Heart right ventricle (tissue), 16 donors: ENCODE results near the gene UBE2F. TPM values are rescaled to one million over a fixed set of nuclear protein-coding genes. Genes with fewer than 3 reads are reported as not detected.
A peak's percentile ranks its signal among the peaks of the same experiment; 100 is the strongest.

ENCODE experiments used
- ATAC-seq, 8 donors: fragments of 200-7000 bp; cut with Tn5 transposase; one replicate each; pipeline ENCODE4 v1.9.1; 2020; ENCODE audit warnings: mild to moderate bottlenecking in 8 of 8, moderate library complexity in 8 of 8, moderate number of reproducible peaks in 1 of 8
- DNase-seq, 2 donors: peaks; one replicate each; pipeline ENCODE4 v3.0.0-alpha.2; 2020
- H3K27ac ChIP-seq, 10 donors: fragments of 200-600 bp; sonication (generic) in 2 of 10; one replicate each; pipeline versions ENCODE4 v1.5.0 to v1.8.0; 2020 to 2022; ENCODE audit warnings: mild to moderate bottlenecking in 3 of 10
- H3K27me3 ChIP-seq, 7 donors: fragments of 200-600 bp; one replicate each; pipeline ENCODE4 v1.8.0; 2021 to 2022; ENCODE audit warnings: mild to moderate bottlenecking in 2 of 7
- H3K36me3 ChIP-seq, 9 donors: fragments of 200-600 bp; sonication (generic) in 1 of 9; one replicate each; pipeline versions ENCODE4 v1.5.0 to v1.8.0; 2020 to 2022; ENCODE audit warnings: mild to moderate bottlenecking in 2 of 9
- H3K4me1 ChIP-seq, 9 donors: fragments of 200-600 bp; sonication (generic) in 1 of 9; one replicate each; pipeline versions ENCODE4 v1.5.0 to v1.8.0; 2020 to 2022; ENCODE audit warnings: mild to moderate bottlenecking in 4 of 9
- H3K4me3 ChIP-seq, 10 donors: fragments of 200-600 bp; sonication (generic) in 2 of 10; one replicate each; pipeline versions ENCODE4 v1.5.0 to v1.8.0; 2020 to 2022; ENCODE audit warnings: mild to moderate bottlenecking in 7 of 10, moderate library complexity in 2 of 10
- H3K9me3 ChIP-seq, 11 donors: fragments of 200-600 bp in 10 of 11; sonication (generic) in 2 of 11; one replicate each; pipeline versions ENCODE4 v1.5.0 to v1.8.0; 2013 to 2022; ENCODE audit warnings: mild to moderate bottlenecking in 2 of 11, control low read depth in 1 of 11, moderate library complexity in 1 of 11
- CTCF ChIP-seq, 9 donors: fragments of 200-600 bp; sonication (generic) in 2 of 9; IDR thresholded peaks; one replicate each; pipeline versions ENCODE4 v1.5.0 to v1.8.0; 2021 to 2022; ENCODE audit warnings: antibody characterized with exemption in 9 of 9, mild to moderate bottlenecking in 5 of 9, moderate library complexity in 1 of 9
- WGBS, 2 donors: extraction: QIAGEN DNeasy Blood & Tissue Kit; methylation state at CpG; one replicate each; pipeline ENCODE4 v1.1.7; 2013; ENCODE audit warnings: inconsistent platforms in 1 of 2; 5-methylcytosine and 5-hydroxymethylcytosine counted together
- intact Hi-C, 10 donors: fragments of 100-400 bp; cut with DNase I; formaldehyde crosslinking; loops; one replicate each; pipeline versions ENCODE4 v1.11.1 to v1.14.2; 2022
- polyA plus RNA-seq, 2 donors: library from polyadenylated mRNA; stranded (reverse); fragments of 200-250 nt; gene quantifications; one replicate each; pipeline ENCODE4 v1.2.3, GENCODE V29; 2013
- total RNA-seq, 10 donors: library from RNA; stranded (reverse); fragmentation: NEBNext Ultra II Directional in 3 of 10; extraction: Animal tissue kit (Norgen Biotek cat#: 25700) in 3 of 10; gene quantifications; one replicate each; pipeline versions ENCODE4 v1.2.1 to v1.2.4, GENCODE V29; 2021 to 2023
- donor health status: Arrhythmogenic right ventricular cardiomyopathy.
- donor health status: ischemic (EF 13 %, LVEDD 7.1; RV severe dilation, severe dysfunction).
- donor health status: healthy with polysubstance abuse.
- donor health status: DM: no; HTN: yes; CAD: no.
- donor health status: DM: no; HTN: no; CAD: no.
- donor health status: ischemic (EF 25% LVEDD 6.9; RV normal size, moderate dysfunction).
- donor health status: ischemic (EF 25% LVEDD 5.7; RV mildly dilated, moderate dysfunction).
- donor health status: healthy.
- donor health status: DM: yes; HTN: yes; CAD: no.
- donor health status: Ischemic cardiomyopathy.
- donor health status: ischemic (EF 35%, LVEDD 5.7; RV mildly dilated, moderate dysfunction).
- donor health status: nonischemic (EF 11% LVEDD 7.7; RV severe dilation, severe dysfunction).
- donor health status: DM: yes; HTN: yes; CAD: no.
- donor health status: PGD.
- donor health status: ischemic (EF 29% LVEDD 5.4; RV normal size, mild dysfunction).
- donor health status: nonischemic (EF 23%, LVEDD 6.1; RV moderate dilation, normal function).

UBE2F gene
- total and polyA plus RNA-seq, 12 donors = 43.5 to 82.2 (median 63.7) TPM

- intact Hi-C loops = loop anchor here in 4 of 10 donors (5.0 to 10.0 kb wide), 4 partner anchors 82 to 205 kb away; partner anchors contain the start of genes UBE2F (in 3 of the 4) and RAMP1 (in 1 of the 4)
These were observed 93.3 kb downstream of the UBE2F start for GRCh38 chr2:238060096-238060541.

GRCh38 chr2:238060542-238061314 lies 93.9 kb downstream of the UBE2F start, which contains the start of gene SCLY:
SCLY (plus strand) TSS chr2:238061001; CDS start chr2:238061055, 54 bp downstream.
- ATAC-seq = peak; percentile 99 to 100 (median 100)
- H3K4me3 ChIP-seq = peak within 1 kb of the TSS; percentile 70 to 95 (median 81)
- WGBS, 2 donors = 0 to 1% methylated on average over 98 of the region's 98 CpGs
- peak within 1 kb of the TSS; percentile 69 to 96 (median 88) for H3K27ac ChIP-seq
- peaks cover 0 to 16% (median 0%) of the 10 kb centered on the region in 9 donors for H3K36me3 ChIP-seq
- H3K4me1 ChIP-seq = peaks cover 2 to 25% (median 17%) of the 10 kb centered on the region in 9 donors
- H3K27me3 ChIP-seq = no peaks in the 10 kb centered on the region
- H3K9me3 ChIP-seq = no peaks in the 10 kb centered on the region
- intact Hi-C loops = loop anchor here in 4 of 10 donors (5.0 to 10.0 kb wide), 4 partner anchors 82 to 206 kb away; partner anchors contain the start of genes UBE2F (in 3 of the 4) and RAMP1 (in 1 of the 4)
- no peak for TF ChIP-seq CTCF (IDR thresholded peaks at IDR 0.05)
- peak; percentile 97 to 98 for DNase-seq

More at GRCh38 chr2:238060096-238060541, 93.3 kb downstream of the UBE2F start:
- DNase-seq (no peak), ATAC-seq (peak in 1 of 8 donors; percentile 10)
- Histone ChIP-seq H3K4me3 (peak overlapping the region; percentile 70 to 95 (median 81)), H3K4me1 (peaks cover 2 to 25% (median 17%) of the 10 kb centered on the region in 9 donors), H3K27me3 (no peaks in the 10 kb centered on the region), H3K9me3 (no peaks in the 10 kb centered on the region), H3K27ac (peak overlapping the region; percentile 69 to 96 (median 88)), H3K36me3 (peaks cover 0 to 10% (median 0%) of the 10 kb centered on the region in 9 donors)
- 1% methylated on average over 18 of the region's 18 CpGs for WGBS, 2 donors
- TF ChIP-seq CTCF (IDR thresholded peaks at IDR 0.05) = no peak

- Histone ChIP-seq H3K27me3 (no peaks in the 10 kb centered on the region), H3K27ac (peak overlapping the region in 9 of 10 donors; percentile 29 to 96 (median 88)), H3K4me3 (peak overlapping the region; percentile 51 to 95 (median 81)), H3K36me3 (peaks cover 0 to 24% (median 0%) of the 10 kb centered on the region in 9 donors), H3K9me3 (no peaks in the 10 kb centered on the region), H3K4me1 (peaks cover 2 to 25% (median 17%) of the 10 kb centered on the region in 9 donors)
- TF ChIP-seq CTCF (IDR thresholded peaks at IDR 0.05) = no peak
- DNase-seq = peak in 1 of 2 donors; percentile 23
- WGBS, 2 donors = 2 to 4% methylated on average over 29 of the region's 29 CpGs
- no peak for ATAC-seq
- intact Hi-C loops = loop anchor here in 4 of 10 donors (5.0 to 10.0 kb wide), 4 partner anchors 81 to 207 kb away; partner anchors contain the start of genes UBE2F (in 3 of the 4) and RAMP1 (in 1 of the 4)
These were observed 94.7 kb downstream of the UBE2F start for GRCh38 chr2:238061315-238062202.
